Stimulated activated CD8-positive, alpha-beta memory T cell treated with anti-CD3 and anti-CD28 coated beads, Interleukin-2, amount 100 ng/mL, for 48 hours (primary cell): ENCODE results near the gene TRA2A.
A peak's percentile ranks its signal among the peaks of the same experiment; 100 is the strongest.

Experiments
- DNase-seq, 2 donors: peaks; one replicate each; pipeline ENCODE4 v3.0.0-alpha.2; 2020; ENCODE audit warnings: low read depth in 2 of 2

The TRA2A gene

GRCh38 chr7:23470330-23471105, 61.3 kb downstream of the TRA2A start, which contains the start of gene IGF2BP3:
Gene IGF2BP3, minus strand, starts transcription at chr7:23470491. Its CDS starts 381 bp downstream, at chr7:23470110.
- peak in 1 of 2 donors; percentile 4 for DNase-seq

- no peak for DNase-seq
Observed at GRCh38 chr7:23469961-23470250, 61.9 kb downstream of the TRA2A start.

DNA sequence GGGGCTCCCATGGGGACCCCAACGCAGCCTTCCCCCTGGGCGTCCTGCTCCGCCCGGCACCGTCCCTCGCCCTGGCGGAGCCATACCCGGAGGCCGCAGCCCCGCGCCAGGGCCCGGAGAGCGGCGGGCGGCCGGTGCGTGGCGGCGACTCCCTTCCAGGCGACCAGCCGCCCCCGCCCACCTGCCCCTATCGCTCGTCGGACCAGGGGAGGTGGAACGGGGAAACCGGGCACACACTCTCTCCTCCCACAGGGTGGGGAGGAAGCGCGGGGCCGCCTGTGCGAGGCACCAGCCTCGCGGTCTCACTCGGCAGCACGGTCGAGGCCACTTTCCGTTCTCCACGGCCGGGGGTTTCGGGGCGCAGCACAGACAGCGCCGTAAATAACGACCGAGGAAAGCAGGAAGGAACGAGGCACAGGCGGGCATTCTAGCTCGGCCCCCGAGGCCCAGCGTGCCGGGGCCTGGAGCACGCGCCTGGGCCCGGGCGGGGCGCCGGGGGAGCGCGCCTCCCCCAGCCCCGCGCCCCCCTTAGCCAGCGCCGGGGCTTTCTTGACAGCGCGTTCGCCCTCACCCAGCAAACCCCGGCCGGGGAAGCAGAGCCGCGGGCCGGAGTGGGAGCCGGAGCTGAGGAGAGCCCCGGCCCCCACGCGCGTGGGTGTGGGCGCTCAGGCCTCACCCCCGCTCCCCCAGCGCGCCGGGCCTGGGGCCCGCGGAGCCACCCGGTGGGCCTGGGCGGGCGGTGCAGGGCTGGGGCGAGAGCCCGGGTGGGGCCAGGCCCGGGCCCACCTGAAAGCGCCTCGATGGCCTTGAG, 62.4 kb downstream of the TRA2A start:
- peak in 1 of 2 donors; percentile 7 for DNase-seq

DNA sequence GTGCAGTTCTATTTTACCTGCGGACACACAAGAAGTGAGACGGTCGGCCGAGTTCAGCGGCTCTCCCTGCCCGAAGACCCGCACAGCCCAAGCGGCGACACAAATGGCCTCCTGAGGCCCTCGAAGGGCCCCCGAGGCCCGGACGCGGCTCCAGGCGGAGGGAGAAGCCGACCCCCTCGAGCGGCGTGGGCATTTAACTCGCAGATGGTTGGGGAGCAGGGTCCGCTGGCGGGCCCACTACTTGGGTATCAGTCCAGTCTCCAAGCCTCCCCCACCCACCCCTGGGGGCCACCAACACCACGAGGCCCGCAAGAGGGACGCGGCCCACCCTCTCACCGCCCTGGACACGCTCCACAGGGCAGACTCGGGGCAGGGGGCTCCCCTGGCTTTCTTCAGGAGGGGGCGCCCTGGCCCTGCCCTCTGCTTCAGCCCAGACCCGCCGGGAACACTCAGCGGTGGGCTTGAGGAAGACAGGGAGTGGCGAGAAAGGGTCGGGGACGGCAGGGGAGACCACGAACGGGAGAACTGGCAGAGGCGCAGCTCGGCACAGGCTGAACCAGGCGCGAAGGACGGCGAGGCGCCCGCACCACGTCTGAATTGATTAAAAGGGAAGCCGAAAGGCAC, 63.1 kb downstream of the TRA2A start:
- DNase-seq = no peak

GRCh38 chr7:23467806-23468525, 63.8 kb downstream of the TRA2A start:
- DNase-seq = no peak

DNA sequence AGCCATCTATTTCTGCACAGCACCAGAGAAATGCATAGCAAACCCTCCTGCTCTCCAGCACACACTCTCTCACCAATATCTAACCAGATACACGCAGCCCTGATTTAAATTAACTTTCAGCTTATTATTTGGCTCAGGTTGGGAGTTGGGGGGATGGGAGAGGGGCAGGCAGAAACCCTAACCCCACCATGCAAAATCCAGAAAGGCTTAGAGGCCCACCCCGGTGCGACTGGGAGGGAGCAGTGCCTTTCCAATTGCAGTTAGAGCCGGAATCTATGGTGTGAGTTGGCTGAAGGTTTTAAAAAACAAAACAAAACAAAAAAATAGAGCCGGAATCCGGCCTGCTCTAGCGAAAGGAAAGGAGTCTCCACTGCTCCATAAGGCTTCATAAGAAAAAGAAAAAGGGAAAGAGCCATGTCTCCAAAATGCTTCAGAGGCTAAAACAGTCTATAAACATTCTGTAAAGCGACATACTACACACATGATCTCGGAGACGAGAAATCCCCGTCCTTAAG, 64.4 kb downstream of the TRA2A start:
- DNase-seq = no peak

GRCh38 chr7:23462846-23463245, 68.9 kb downstream of the TRA2A start:
- no peak for DNase-seq

- DNase-seq = no peak
Observed at GRCh38 chr7:23458044-23458443, 73.7 kb downstream of the TRA2A start.

DNA sequence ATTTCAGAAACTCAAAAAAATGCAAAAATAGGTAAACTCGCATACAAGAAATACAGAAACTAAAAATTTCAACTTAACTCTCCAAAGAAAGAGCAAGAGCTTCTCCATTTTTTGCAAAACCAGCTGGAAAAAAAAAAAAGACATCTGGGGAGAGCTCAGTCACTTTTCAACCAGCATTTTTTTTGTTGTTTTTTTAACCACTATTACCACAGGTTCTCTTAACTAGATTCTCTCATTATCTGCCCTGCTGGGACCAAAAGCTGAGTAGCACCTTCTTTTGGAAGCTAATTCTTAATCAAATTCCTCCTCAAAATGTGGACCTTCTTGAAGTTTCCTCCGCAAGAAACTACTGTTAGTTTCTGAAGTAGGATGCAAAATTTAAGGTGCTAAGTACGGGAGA, 75.7 kb downstream of the TRA2A start:
- no peak for DNase-seq

DNA sequence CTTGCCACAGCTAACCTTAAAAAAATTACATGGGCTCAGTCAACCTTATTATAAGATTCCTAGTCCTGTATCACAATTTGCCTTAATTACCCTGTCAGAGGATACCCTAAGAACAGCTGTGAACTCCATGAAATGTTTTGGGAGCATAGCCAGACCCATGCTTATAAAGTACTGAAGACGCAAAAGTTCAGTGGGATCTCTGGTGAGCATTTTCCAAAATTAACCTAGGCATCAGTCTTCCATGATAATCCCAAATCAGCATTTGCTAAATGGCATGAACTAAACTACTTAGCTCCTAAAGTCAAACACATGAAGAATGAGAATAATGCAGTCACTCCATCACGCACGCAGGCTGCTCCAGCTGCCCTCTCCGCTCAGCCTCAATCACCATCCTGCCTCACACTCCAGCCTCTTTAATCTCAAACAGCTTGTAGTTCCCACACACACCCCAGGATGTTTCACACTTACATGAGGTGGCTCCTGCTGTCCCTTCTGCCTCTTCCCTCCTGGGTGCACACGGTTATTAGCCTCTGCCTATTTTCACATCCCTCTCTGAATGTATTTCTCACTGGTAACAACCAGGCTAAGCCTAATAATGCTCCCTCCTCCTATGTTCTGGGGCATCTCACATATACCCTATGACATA, 76.8 kb downstream of the TRA2A start:
- DNase-seq = no peak
